Activated CD4-positive, alpha-beta T cell treated with anti-CD3 and anti-CD28 coated beads, Interleukin-2, amount 10 ng/mL, durations not matched to agents 24 days and 14 days (primary cell): ENCODE results near the gene TAB2. TPM values are rescaled to one million over a fixed set of nuclear protein-coding genes. Genes with fewer than 3 reads are reported as not detected.
A peak's percentile ranks its signal among the peaks of the same experiment; 100 is the strongest.
"Not testable (repeated sequence)": the region's sequence is repeated elsewhere in the genome, so short reads cannot be mapped to it uniquely, and the experiment has no call there.

ENCODE experiments used
- DNase-seq: peaks from one replicate; pipeline ENCODE4 v3.0.0; 2022
- H3K27ac Mint-ChIP-seq: one replicate; pipeline ENCODE4 v1.8.0; 2022; ENCODE audit warnings: mild to moderate bottlenecking, mixed read lengths
- H3K27me3 Mint-ChIP-seq: one replicate; pipeline ENCODE4 v1.8.0; 2022; ENCODE audit warnings: mixed read lengths
- H3K36me3 Mint-ChIP-seq: one replicate; pipeline ENCODE4 v1.8.0; 2022; ENCODE audit warnings: low read depth, mild to moderate bottlenecking, mixed read lengths
- H3K4me1 Mint-ChIP-seq: one replicate; pipeline ENCODE4 v1.8.0; 2021; ENCODE audit warnings: mixed read lengths
- H3K4me3 Mint-ChIP-seq: one replicate; pipeline ENCODE4 v1.8.0; 2022; ENCODE audit warnings: mild to moderate bottlenecking, moderate library complexity, mixed read lengths
- H3K9me3 Mint-ChIP-seq: one replicate; pipeline ENCODE4 v1.8.0; 2021; ENCODE audit warnings: mixed read lengths
- intact Hi-C: fragments of 100-400 bp; cut with micrococcal nuclease; formaldehyde crosslinking; loops from one replicate; pipeline ENCODE4 v1.15.1; 2023
- total RNA-seq: library from RNA; stranded (reverse); gene quantifications from 2 replicates; pipeline ENCODE4 v1.2.3, GENCODE V29; 2022

TAB2 gene
- total RNA-seq, 1 donor from 2014 or later: 136 TPM

GRCh38 chr6:149331871-149332270 is 14.4 kb downstream of the TAB2 start:
- Mint-ChIP-seq H3K9me3 (no peaks in the 10 kb centered on the region), H3K4me3 (peak overlapping the region; percentile 67), H3K27me3 (no peaks in the 10 kb centered on the region), H3K27ac (peak overlapping the region; percentile 76), H3K36me3 (peaks cover 32% of the 10 kb centered on the region), H3K4me1 (peaks cover 79% of the 10 kb centered on the region)
- intact Hi-C loops: no loop called here
- DNase-seq: no peak

- intact Hi-C loops: no loop called here
- Mint-ChIP-seq H3K27ac (peak overlapping the region; percentile 76), H3K4me3 (peak overlapping the region; percentile 67), H3K27me3 (no peaks in the 10 kb centered on the region), H3K4me1 (peaks cover 78% of the 10 kb centered on the region), H3K36me3 (peaks cover 30% of the 10 kb centered on the region), H3K9me3 (no peaks in the 10 kb centered on the region)
- no peak for DNase-seq
These were observed 15.2 kb downstream of the TAB2 start for GRCh38 chr6:149332602-149333265.

- intact Hi-C loops: no loop called here
- DNase-seq: no peak
- H3K4me1 Mint-ChIP-seq: peaks cover 78% of the 10 kb centered on the region
- peak overlapping the region; percentile 48 for H3K4me3 Mint-ChIP-seq
- H3K27ac Mint-ChIP-seq: peak overlapping the region; percentile 70
- H3K27me3 Mint-ChIP-seq: no peaks in the 10 kb centered on the region
- no peaks in the 10 kb centered on the region for H3K9me3 Mint-ChIP-seq
- peaks cover 29% of the 10 kb centered on the region for H3K36me3 Mint-ChIP-seq
These were observed 15.7 kb downstream of the TAB2 start for GRCh38 chr6:149333266-149333620.

GRCh38 chr6:149334201-149334600 is 16.7 kb downstream of the TAB2 start:
- H3K27ac Mint-ChIP-seq: peak overlapping the region; percentile 82
- intact Hi-C loops: no loop called here
- no peaks in the 10 kb centered on the region for H3K27me3 Mint-ChIP-seq
- peak overlapping the region; percentile 62 for H3K4me3 Mint-ChIP-seq
- H3K9me3 Mint-ChIP-seq: peaks cover 5% of the 10 kb centered on the region
- H3K4me1 Mint-ChIP-seq: peaks cover 76% of the 10 kb centered on the region
- peaks cover 29% of the 10 kb centered on the region for H3K36me3 Mint-ChIP-seq
- no peak for DNase-seq

- peak overlapping the region; percentile 62 for H3K4me3 Mint-ChIP-seq
- H3K9me3 Mint-ChIP-seq: peaks cover 5% of the 10 kb centered on the region
These were observed 17.2 kb downstream of the TAB2 start for GRCh38 chr6:149334682-149335160.

GRCh38 chr6:149335924-149336608 is 18.6 kb downstream of the TAB2 start:
- peaks cover 5% of the 10 kb centered on the region for H3K9me3 Mint-ChIP-seq
- H3K4me3 Mint-ChIP-seq: peak overlapping the region; percentile 74
- peak overlapping the region; percentile 87 for H3K27ac Mint-ChIP-seq
- peaks cover 69% of the 10 kb centered on the region for H3K4me1 Mint-ChIP-seq
- peak; percentile 72 for DNase-seq
- intact Hi-C loops: loop anchor here (1.0 to 5.0 kb wide), 7 partner anchors 10 to 303 kb away; no protein-coding TSS in a partner anchor
- no peaks in the 10 kb centered on the region for H3K27me3 Mint-ChIP-seq
- peaks cover 28% of the 10 kb centered on the region for H3K36me3 Mint-ChIP-seq

More at GRCh38 chr6:149334682-149335160, 17.2 kb downstream of the TAB2 start:
- peak; percentile 50 for DNase-seq
- no peaks in the 10 kb centered on the region for H3K27me3 Mint-ChIP-seq
- H3K36me3 Mint-ChIP-seq: peaks cover 27% of the 10 kb centered on the region
- intact Hi-C loops: loop anchor here (5.0 kb wide), 1 partner anchor 173 kb away; no protein-coding TSS in a partner anchor
- H3K27ac Mint-ChIP-seq: peak overlapping the region; percentile 82
- peaks cover 71% of the 10 kb centered on the region for H3K4me1 Mint-ChIP-seq

- Mint-ChIP-seq H3K4me3 (peak overlapping the region; percentile 74), H3K36me3 (peaks cover 28% of the 10 kb centered on the region), H3K27ac (peak overlapping the region; percentile 87), H3K9me3 (peaks cover 5% of the 10 kb centered on the region), H3K27me3 (no peaks in the 10 kb centered on the region), H3K4me1 (peaks cover 69% of the 10 kb centered on the region)
- DNase-seq: no peak
- intact Hi-C loops: loop anchor here (1.0 to 5.0 kb wide), 7 partner anchors 10 to 303 kb away; no protein-coding TSS in a partner anchor
These were observed 19.1 kb downstream of the TAB2 start for GRCh38 chr6:149336609-149336928.

- Mint-ChIP-seq H3K9me3 (peaks cover 5% of the 10 kb centered on the region), H3K27ac (peak overlapping the region; percentile 81), H3K27me3 (no peaks in the 10 kb centered on the region), H3K4me1 (peaks cover 69% of the 10 kb centered on the region), H3K4me3 (peak overlapping the region; percentile 59), H3K36me3 (peaks cover 32% of the 10 kb centered on the region)
- intact Hi-C loops: loop anchor here (2.0 to 5.0 kb wide), 2 partner anchors 103 to 170 kb away; no protein-coding TSS in a partner anchor
- no peak for DNase-seq
These were observed 19.8 kb downstream of the TAB2 start for GRCh38 chr6:149337320-149337719.

GRCh38 chr6:149340200-149340599 is 22.7 kb downstream of the TAB2 start:
- H3K36me3 Mint-ChIP-seq: peaks cover 40% of the 10 kb centered on the region
- intact Hi-C loops: no loop called here
- DNase-seq: no peak
- H3K9me3 Mint-ChIP-seq: peaks cover 5% of the 10 kb centered on the region
- H3K27me3 Mint-ChIP-seq: no peaks in the 10 kb centered on the region
- H3K4me3 Mint-ChIP-seq: peak overlapping the region; percentile 9
- H3K27ac Mint-ChIP-seq: peak overlapping the region; percentile 58
- H3K4me1 Mint-ChIP-seq: peaks cover 68% of the 10 kb centered on the region

- no peaks in the 10 kb centered on the region for H3K27me3 Mint-ChIP-seq
- intact Hi-C loops: no loop called here
- peaks cover 47% of the 10 kb centered on the region for H3K36me3 Mint-ChIP-seq
- H3K4me1 Mint-ChIP-seq: peaks cover 66% of the 10 kb centered on the region
- peak overlapping the region; percentile 76 for H3K4me3 Mint-ChIP-seq
- peak overlapping the region; percentile 91 for H3K27ac Mint-ChIP-seq
- peaks cover 5% of the 10 kb centered on the region for H3K9me3 Mint-ChIP-seq
- DNase-seq: no peak
These were observed 25.0 kb downstream of the TAB2 start for GRCh38 chr6:149342525-149342924.

- intact Hi-C loops: no loop called here
- Mint-ChIP-seq H3K27ac (no peak overlapping the region), H3K4me1 (peaks cover 62% of the 10 kb centered on the region), H3K36me3 (peaks cover 45% of the 10 kb centered on the region), H3K27me3 (no peaks in the 10 kb centered on the region), H3K9me3 (peaks cover 4% of the 10 kb centered on the region), H3K4me3 (no peak overlapping the region)
- DNase-seq: no peak
These were observed 26.0 kb downstream of the TAB2 start for GRCh38 chr6:149343501-149343900.

- Mint-ChIP-seq H3K27me3 (no peaks in the 10 kb centered on the region), H3K4me3 (peak overlapping the region; percentile 25), H3K4me1 (peaks cover 61% of the 10 kb centered on the region), H3K9me3 (no peaks in the 10 kb centered on the region), H3K27ac (peak overlapping the region; percentile 72), H3K36me3 (peaks cover 49% of the 10 kb centered on the region)
- intact Hi-C loops: no loop called here
- peak; percentile 52 for DNase-seq
These were observed 28.6 kb downstream of the TAB2 start for GRCh38 chr6:149346078-149346477.

GRCh38 chr6:149347067-149347466 is 29.6 kb downstream of the TAB2 start:
- no peaks in the 10 kb centered on the region for H3K9me3 Mint-ChIP-seq
- no peak for DNase-seq
- intact Hi-C loops: no loop called here
- H3K4me1 Mint-ChIP-seq: peaks cover 55% of the 10 kb centered on the region
- no peak overlapping the region for H3K27ac Mint-ChIP-seq
- H3K36me3 Mint-ChIP-seq: peaks cover 48% of the 10 kb centered on the region
- no peaks in the 10 kb centered on the region for H3K27me3 Mint-ChIP-seq
- H3K4me3 Mint-ChIP-seq: no peak overlapping the region

- Mint-ChIP-seq H3K4me1 (peaks cover 51% of the 10 kb centered on the region), H3K36me3 (peaks cover 46% of the 10 kb centered on the region), H3K27ac (peak overlapping the region; percentile 5)
- H3K4me3 Mint-ChIP-seq, H3K27me3 Mint-ChIP-seq, H3K9me3 Mint-ChIP-seq, DNase-seq, intact Hi-C loops: not testable (repeated sequence)
These were observed 31.8 kb downstream of the TAB2 start for GRCh38 chr6:149349279-149349678.
